HG03159 (cell line): ENCODE measurements around the gene AGAP5.

Experiments
- ATAC-seq: cut with Tn5 transposase; IDR thresholded peaks from one replicate; pipeline ENCODE4 v1.9.1; 2021; ENCODE audit warnings: mild to moderate bottlenecking, moderate library complexity; ENCODE audit not compliant: unreplicated experiment

Gene AGAP5

DNA sequence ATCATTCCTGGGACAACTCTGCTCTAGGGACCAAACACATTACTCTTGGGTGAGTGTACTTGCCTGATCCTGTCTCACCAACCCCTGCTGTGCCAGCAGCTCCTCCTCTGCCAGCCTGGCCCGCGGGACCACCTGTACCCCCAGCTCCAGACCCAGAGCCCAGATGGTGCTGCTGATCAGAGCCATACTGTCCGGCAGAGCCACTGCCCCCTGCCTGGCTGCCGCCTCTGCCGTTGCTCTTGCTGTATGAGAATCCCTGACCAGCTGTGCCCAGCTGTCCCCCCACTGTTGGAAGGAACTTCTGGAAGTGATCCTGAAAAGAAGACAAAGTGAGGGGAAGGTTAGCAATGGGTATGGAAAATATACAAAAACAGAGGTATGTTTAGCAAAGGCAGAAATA is 63.5 kb downstream of the AGAP5 start:
- no peak for ATAC-seq

- no peak for ATAC-seq
These were observed 68.7 kb downstream of the AGAP5 start for GRCh38 chr10:73629165-73629564.

DNA sequence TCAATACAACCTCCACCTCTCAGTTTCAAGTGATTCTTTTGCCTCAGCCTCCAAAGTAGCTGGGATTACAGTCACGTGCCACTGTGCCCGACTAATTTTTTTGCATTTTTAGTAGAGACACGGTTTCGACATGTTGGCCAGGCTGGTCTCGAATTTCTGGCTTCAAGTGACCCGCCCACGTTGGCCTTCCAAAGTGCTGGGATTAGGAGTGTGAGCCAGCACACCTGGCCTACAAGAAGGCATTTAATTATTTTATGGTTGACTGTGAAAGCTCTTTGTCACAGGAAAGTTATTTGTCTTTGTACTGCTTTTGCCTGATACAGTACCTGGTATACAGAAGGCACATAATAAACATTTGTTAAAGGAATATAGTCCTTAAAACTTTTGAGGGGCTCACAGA is 69.5 kb downstream of the AGAP5 start:
- ATAC-seq: no peak

GRCh38 chr10:73627300-73627699 is 70.6 kb downstream of the AGAP5 start:
- no peak for ATAC-seq

- ATAC-seq: peak; percentile 98
These were observed 71.8 kb downstream of the AGAP5 start for GRCh38 chr10:73625884-73626752.

DNA sequence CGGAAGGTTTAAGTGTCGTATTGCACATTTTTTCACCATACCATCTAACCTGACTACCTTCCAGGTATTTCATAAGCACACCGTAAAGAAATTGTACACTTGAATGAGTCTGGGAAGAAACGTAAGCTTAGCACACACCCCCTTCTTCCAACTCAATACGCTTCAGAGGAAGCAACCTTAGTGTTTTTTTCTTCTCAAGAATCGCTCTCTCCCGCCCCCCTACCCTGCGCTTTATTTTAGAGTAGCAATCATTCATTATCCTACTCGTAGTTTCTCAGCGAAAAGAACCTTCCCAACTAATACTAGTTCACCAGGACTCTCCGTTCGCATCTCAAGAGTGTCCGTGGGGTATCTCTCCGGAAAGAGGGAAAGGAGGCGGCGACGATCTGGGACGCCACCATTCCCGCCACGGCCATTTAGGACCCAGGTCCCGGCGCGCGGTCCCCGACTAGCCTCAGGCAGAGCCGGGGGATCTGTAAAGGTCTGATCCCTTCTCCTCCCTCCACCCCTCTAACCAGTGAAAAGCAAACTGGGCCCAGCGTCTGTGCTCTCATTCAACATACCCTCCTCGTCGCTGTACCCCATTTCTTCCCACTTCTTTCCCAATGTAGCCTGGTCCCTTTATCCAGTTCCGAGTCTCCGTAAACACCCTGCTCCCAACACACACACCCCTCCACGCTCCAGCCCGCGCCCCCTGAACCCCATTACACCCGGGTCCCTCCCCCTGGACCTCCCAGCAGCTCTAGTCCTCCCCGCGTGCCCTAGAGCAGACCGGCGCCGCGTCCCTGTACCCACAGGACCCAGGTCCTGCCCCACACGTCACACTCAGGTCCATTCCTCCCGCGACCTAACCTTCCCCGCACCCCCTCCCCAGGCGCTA is 72.7 kb downstream of the AGAP5 start:
- ATAC-seq: peak; percentile 38
